ENCODE data around the gene CFAP46.
"Not testable (repeated sequence)": the region's sequence is repeated elsewhere in the genome, so short reads cannot be mapped to it uniquely, and the experiment has no call there.

The CFAP46 gene

GRCh38 chr10:132779549-132780294 lies 162.6 kb downstream of the CFAP46 start:
- in situ Hi-C loops (cut with MboI; ENCODE audit: low sequenced_read_pairs) = no loop called here

GRCh38 chr10:132777441-132777840 lies 164.9 kb downstream of the CFAP46 start:
- in situ Hi-C loops (cut with MboI; ENCODE audit: low sequenced_read_pairs) = no loop called here

- in situ Hi-C loops (cut with MboI; ENCODE audit: low sequenced_read_pairs) = no loop called here
These were observed 165.5 kb downstream of the CFAP46 start for GRCh38 chr10:132776821-132777220.

GRCh38 chr10:132776186-132776585 lies 166.2 kb downstream of the CFAP46 start:
- in situ Hi-C loops (cut with MboI; ENCODE audit: low sequenced_read_pairs) = no loop called here

- in situ Hi-C loops (cut with MboI; ENCODE audit: low sequenced_read_pairs) = no loop called here
These were observed 167.2 kb downstream of the CFAP46 start for GRCh38 chr10:132774902-132775863.

GRCh38 chr10:132774181-132774901 lies 168.0 kb downstream of the CFAP46 start:
- in situ Hi-C loops (cut with MboI; ENCODE audit: low sequenced_read_pairs) = no loop called here

- in situ Hi-C loops (cut with MboI; ENCODE audit: low sequenced_read_pairs) = not testable (repeated sequence)
These were observed 169.6 kb downstream of the CFAP46 start for GRCh38 chr10:132772816-132773215.

- in situ Hi-C loops (cut with MboI; ENCODE audit: low sequenced_read_pairs) = no loop called here
These were observed 172.0 kb downstream of the CFAP46 start for GRCh38 chr10:132770061-132771021.

- in situ Hi-C loops (cut with MboI; ENCODE audit: low sequenced_read_pairs) = no loop called here
These were observed 173.8 kb downstream of the CFAP46 start for GRCh38 chr10:132768346-132769248.

- in situ Hi-C loops (cut with MboI; ENCODE audit: low sequenced_read_pairs) = no loop called here
These were observed 176.1 kb downstream of the CFAP46 start for GRCh38 chr10:132766291-132766690.

GRCh38 chr10:132765435-132765834 lies 176.9 kb downstream of the CFAP46 start:
- in situ Hi-C loops (cut with MboI; ENCODE audit: low sequenced_read_pairs) = no loop called here

GRCh38 chr10:132764108-132764507 lies 178.3 kb downstream of the CFAP46 start:
- in situ Hi-C loops (cut with MboI; ENCODE audit: low sequenced_read_pairs) = no loop called here

- in situ Hi-C loops (cut with MboI; ENCODE audit: low sequenced_read_pairs) = no loop called here
These were observed 178.8 kb downstream of the CFAP46 start for GRCh38 chr10:132763545-132763944.

GRCh38 chr10:132762267-132762666 lies 180.1 kb downstream of the CFAP46 start:
- in situ Hi-C loops (cut with MboI; ENCODE audit: low sequenced_read_pairs) = no loop called here

- in situ Hi-C loops (cut with MboI; ENCODE audit: low sequenced_read_pairs) = no loop called here
These were observed 180.8 kb downstream of the CFAP46 start for GRCh38 chr10:132761395-132762060.

- in situ Hi-C loops (cut with MboI; ENCODE audit: low sequenced_read_pairs) = no loop called here
These were observed 183.5 kb downstream of the CFAP46 start for GRCh38 chr10:132758865-132759264.
